Fibroblast of lung (primary cell): ENCODE results near the gene ARID1B. TPM values are rescaled to one million over a fixed set of nuclear protein-coding genes. Genes with fewer than 3 reads are reported as not detected.

Experiments used
- DNase-seq, 2 donors: peaks; one replicate each; pipeline versions ENCODE4 v3.0.0 to v3.0.0-alpha.2; 2010; ENCODE audit warnings: low read depth in 2 of 2
- H2AFZ ChIP-seq: 2 replicates; pipeline ENCODE4 v1.5.1; 2012; ENCODE audit warnings: low read length, control low read depth, inconsistent platforms
- H3K27ac ChIP-seq: 2 replicates; pipeline ENCODE4 v1.5.1; 2011; ENCODE audit warnings: low read length, control low read depth; ENCODE audit not compliant: insufficient read depth
- H3K27me3 ChIP-seq: 2 replicates; pipeline ENCODE4 v1.5.1; 2011; ENCODE audit warnings: mild to moderate bottlenecking, low read length; ENCODE audit not compliant: control insufficient read depth, insufficient read depth
- H3K36me3 ChIP-seq: 2 replicates; pipeline ENCODE4 v1.5.1; 2011; ENCODE audit warnings: low read length; ENCODE audit not compliant: control insufficient read depth, insufficient read depth
- H3K4me1 ChIP-seq: 2 replicates; pipeline ENCODE4 v1.5.1; 2011; ENCODE audit warnings: low read length; ENCODE audit not compliant: control insufficient read depth, insufficient read depth; ENCODE audit errors: extremely low read depth
- H3K4me2 ChIP-seq: 2 replicates; pipeline ENCODE4 v1.5.1; 2011; ENCODE audit warnings: low read length, control low read depth; ENCODE audit not compliant: insufficient read depth; ENCODE audit errors: extremely low read depth
- H3K4me3 ChIP-seq, 4 experiments: fragments of 200-600 bp in 1 of 4; sonication (generic) in 1 of 4; replicated peaks in 1 of 4; 2 replicates each; pipeline ENCODE4 v1.5.1; 2011 to 2016; ENCODE audit warnings: low read length in 4 of 4, low read depth in 3 of 4, mild to moderate bottlenecking in 3 of 4, control low read depth in 2 of 4, inconsistent platforms in 1 of 4, mixed read lengths in 1 of 4; ENCODE audit not compliant: insufficient read depth in 1 of 4; ENCODE audit errors: control extremely low read depth in 1 of 4
- H3K79me2 ChIP-seq: 2 replicates; pipeline ENCODE4 v1.5.1; 2012; ENCODE audit warnings: mild to moderate bottlenecking, low read length, inconsistent platforms; ENCODE audit not compliant: control insufficient read depth, insufficient read depth
- H3K9ac ChIP-seq: 2 replicates; pipeline ENCODE4 v1.5.1; 2011; ENCODE audit warnings: mild to moderate bottlenecking, low read length, control low read depth; ENCODE audit not compliant: insufficient read depth
- H3K9me3 ChIP-seq: 2 replicates; pipeline ENCODE4 v1.5.1; 2012; ENCODE audit warnings: low read depth, low read length; ENCODE audit not compliant: control insufficient read depth, insufficient read depth
- H4K20me1 ChIP-seq: 2 replicates; pipeline ENCODE4 v1.5.1; 2011; ENCODE audit warnings: low read length; ENCODE audit not compliant: control insufficient read depth, insufficient read depth; ENCODE audit errors: extremely low read depth
- CTCF ChIP-seq, 2 donors: IDR thresholded peaks in 1 of 2; conservative IDR thresholded peaks in 1 of 2; 1 replicate in 1 of 2; 2 replicates in 1 of 2; pipeline ENCODE4 v1.5.1; 2011 to 2012; ENCODE audit warnings: low read length in 2 of 2, control low read depth in 1 of 2, inconsistent platforms in 1 of 2, low read depth in 1 of 2, mild to moderate bottlenecking in 1 of 2
- EZH2 ChIP-seq: IDR thresholded peaks from 2 replicates; pipeline ENCODE4 v1.5.1; 2012; ENCODE audit warnings: low read length, control low read depth, mild to moderate bottlenecking; ENCODE audit errors: missing control alignments
- polyA plus RNA-seq, 2 donors: library from polyadenylated mRNA; depleted of rRNA in 1 of 2; stranded (reverse) in 1 of 2; unstranded in 1 of 2; fragments of >200 nt; gene quantifications; 2 replicates each; pipeline ENCODE4 v1.2.1, GENCODE V29; 2011 to 2012; ENCODE audit warnings: missing spikeins in 1 of 2
- total RNA-seq: library from RNA; depleted of rRNA; stranded (reverse); fragments of >200 nt; gene quantifications from 2 replicates; pipeline ENCODE4 v1.2.1, GENCODE V29; 2014

ARID1B gene
- total and polyA plus RNA-seq, 2 donors (not counting 1 experiment from before 2014, with no cell fraction given) = 15.4 to 41.9 TPM

GRCh38 chr6:156809034-156809433, 31.9 kb downstream of the ARID1B start:
- no peak overlapping the region for H2AFZ ChIP-seq
- DNase-seq = peak; percentile 37 to 40
- no peaks in the 10 kb centered on the region for H3K36me3 ChIP-seq
- H3K27ac ChIP-seq = no peak overlapping the region
- TF ChIP-seq EZH2 (no peak), CTCF (conservative IDR thresholded peaks at IDR 0.05 in 1 of 2, IDR thresholded peaks at IDR 0.05 in 1 of 2; ENCODE audit: low read depth in 1 of 2, low read length in 2 of 2) (no peak)
- H3K79me2 ChIP-seq = peaks cover 63% of the 10 kb centered on the region
- H3K27me3 ChIP-seq = no peaks in the 10 kb centered on the region
- H3K4me2 ChIP-seq = peak overlapping the region; percentile 23
- H3K4me1 ChIP-seq = no peaks in the 10 kb centered on the region
- no peak overlapping the region for H3K9ac ChIP-seq
- no peaks in the 10 kb centered on the region for H3K9me3 ChIP-seq
- H3K4me3 ChIP-seq = no peak overlapping the region
- H4K20me1 ChIP-seq = no peaks in the 10 kb centered on the region

DNA sequence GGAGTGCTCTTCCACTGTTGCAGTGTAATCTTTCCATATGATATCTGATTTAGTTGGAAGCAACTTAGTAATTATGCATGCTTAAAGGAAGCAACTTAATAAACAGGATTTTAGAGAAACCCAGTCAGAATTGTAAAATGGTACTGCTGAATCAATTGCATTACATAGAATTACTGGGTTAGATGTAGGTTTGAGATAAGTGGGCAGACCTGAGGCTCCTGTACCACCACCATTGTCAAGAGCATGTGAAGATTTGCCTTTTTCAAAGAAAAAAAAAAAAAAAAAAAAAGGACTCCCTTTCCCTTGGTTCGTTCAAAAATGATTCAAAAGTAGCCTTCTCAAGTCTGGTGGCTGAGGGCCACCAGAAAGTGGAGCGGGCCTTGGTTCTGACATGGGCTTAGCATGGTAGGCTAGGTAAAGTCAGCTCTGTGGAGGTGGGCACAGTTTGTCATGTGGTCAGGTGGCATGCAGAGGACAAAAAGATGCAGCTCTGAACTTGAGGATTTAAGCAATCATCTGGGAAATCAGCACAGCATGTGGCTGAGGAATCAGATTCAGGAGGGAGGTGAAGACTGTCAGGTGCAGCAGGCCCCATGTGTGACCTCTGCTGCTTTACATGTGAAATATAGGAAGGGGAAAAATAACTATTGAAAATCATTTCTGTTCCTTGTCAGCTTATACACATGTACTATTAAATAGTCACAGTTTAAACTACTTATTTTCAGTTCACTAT, 32.4 kb downstream of the ARID1B start:
- no peak overlapping the region for H3K4me3 ChIP-seq
- no peaks in the 10 kb centered on the region for H3K36me3 ChIP-seq
- TF ChIP-seq CTCF (conservative IDR thresholded peaks at IDR 0.05 in 1 of 2, IDR thresholded peaks at IDR 0.05 in 1 of 2; ENCODE audit: low read depth in 1 of 2, low read length in 2 of 2) (no peak), EZH2 (no peak)
- H3K79me2 ChIP-seq = peaks cover 64% of the 10 kb centered on the region
- no peak overlapping the region for H2AFZ ChIP-seq
- DNase-seq = no peak
- no peak overlapping the region for H3K27ac ChIP-seq
- H3K4me2 ChIP-seq = no peak overlapping the region
- H4K20me1 ChIP-seq = no peaks in the 10 kb centered on the region
- H3K9ac ChIP-seq = no peak overlapping the region
- H3K9me3 ChIP-seq = no peaks in the 10 kb centered on the region
- H3K4me1 ChIP-seq = no peaks in the 10 kb centered on the region
- H3K27me3 ChIP-seq = no peaks in the 10 kb centered on the region

GRCh38 chr6:156814036-156814581, 36.9 kb downstream of the ARID1B start:
- Histone ChIP-seq H3K4me2 (no peak overlapping the region), H3K79me2 (peaks cover 57% of the 10 kb centered on the region), H3K27ac (no peak overlapping the region), H3K9me3 (no peaks in the 10 kb centered on the region), H3K4me1 (no peaks in the 10 kb centered on the region), H3K27me3 (no peaks in the 10 kb centered on the region), H4K20me1 (no peaks in the 10 kb centered on the region), H3K36me3 (no peaks in the 10 kb centered on the region), H2AFZ (no peak overlapping the region), H3K4me3 (no peak overlapping the region), H3K9ac (no peak overlapping the region)
- TF ChIP-seq CTCF (conservative IDR thresholded peaks at IDR 0.05 in 1 of 2, IDR thresholded peaks at IDR 0.05 in 1 of 2; ENCODE audit: low read depth in 1 of 2, low read length in 2 of 2) = no peak
- no peak for TF ChIP-seq EZH2
- no peak for DNase-seq
